Ishikawa (cell line): ENCODE results near the gene AHCYL1.

ENCODE experiments used
- CEBPB ChIP-seq: IDR thresholded peaks from 2 replicates; pipeline ENCODE4 v1.6.1; 2012
- CREB1 ChIP-seq: IDR thresholded peaks from 2 replicates; pipeline ENCODE4 v1.6.1; 2012; ENCODE audit warnings: low read depth
- EGR1 ChIP-seq: IDR thresholded peaks from 2 replicates; pipeline ENCODE4 v1.6.1; 2012
- EP300 ChIP-seq: IDR thresholded peaks from 2 replicates; pipeline ENCODE4 v1.6.1; 2012; ENCODE audit warnings: borderline replicate concordance
- FOXM1 ChIP-seq: IDR thresholded peaks from 2 replicates; pipeline ENCODE4 v1.6.1; 2012; ENCODE audit warnings: low read depth, borderline replicate concordance
- MAX ChIP-seq: IDR thresholded peaks from 2 replicates; pipeline ENCODE4 v1.6.1; 2012
- NFIC ChIP-seq: IDR thresholded peaks from 2 replicates; pipeline ENCODE4 v1.6.1; 2012
- RAD21 ChIP-seq: IDR thresholded peaks from 2 replicates; pipeline ENCODE4 v1.6.1; 2012; ENCODE audit warnings: low read depth
- REST ChIP-seq: IDR thresholded peaks from 2 replicates; pipeline ENCODE4 v1.6.1; 2012; ENCODE audit warnings: low read depth, mild to moderate bottlenecking
- TAF1 ChIP-seq: IDR thresholded peaks from 2 replicates; pipeline ENCODE4 v1.6.1; 2012; ENCODE audit warnings: low read depth, mild to moderate bottlenecking
- TCF12 ChIP-seq: IDR thresholded peaks from 2 replicates; pipeline ENCODE4 v1.6.1; 2012; ENCODE audit warnings: low read depth
- TEAD4 ChIP-seq: IDR thresholded peaks from 2 replicates; pipeline ENCODE4 v1.6.1; 2012
- USF1 ChIP-seq: IDR thresholded peaks from 2 replicates; pipeline ENCODE4 v1.6.1; 2012
- YY1 ChIP-seq: IDR thresholded peaks from 2 replicates; pipeline ENCODE4 v1.6.1; 2012; ENCODE audit warnings: low read depth
- ZBTB7A ChIP-seq: IDR thresholded peaks from 2 replicates; pipeline ENCODE4 v1.6.1; 2012; ENCODE audit warnings: low read depth

Gene AHCYL1

GRCh38 chr1:110039641-110040040 is 55.1 kb downstream of the AHCYL1 start:
- TF ChIP-seq YY1: no peak
- TF ChIP-seq CREB1: no peak
- no peak for TF ChIP-seq CEBPB
- no peak for TF ChIP-seq USF1
- no peak for TF ChIP-seq EP300
- no peak for TF ChIP-seq REST
- no peak for TF ChIP-seq RAD21
- no peak for TF ChIP-seq MAX
- TF ChIP-seq FOXM1: no peak
- TF ChIP-seq EGR1: no peak
- TF ChIP-seq TCF12: no peak
- no peak for TF ChIP-seq TAF1
- TF ChIP-seq ZBTB7A: no peak
- no peak for TF ChIP-seq NFIC
- TF ChIP-seq TEAD4: no peak

- TF ChIP-seq EGR1 (no peak), FOXM1 (no peak), TAF1 (no peak), TEAD4 (no peak), MAX (no peak)
Measured at GRCh38 chr1:110040548-110040947, 56.0 kb downstream of the AHCYL1 start.

GRCh38 chr1:110043016-110043415 is 58.5 kb downstream of the AHCYL1 start:
- no peak for TF ChIP-seq TEAD4
- no peak for TF ChIP-seq CEBPB
- no peak for TF ChIP-seq CREB1
- no peak for TF ChIP-seq NFIC
- no peak for TF ChIP-seq MAX
- no peak for TF ChIP-seq TAF1
- no peak for TF ChIP-seq YY1
- no peak for TF ChIP-seq RAD21
- TF ChIP-seq TCF12: no peak
- TF ChIP-seq EGR1: no peak
- TF ChIP-seq USF1: no peak

GRCh38 chr1:110047463-110047862 is 62.9 kb downstream of the AHCYL1 start:
- TF ChIP-seq USF1 (no peak), TEAD4 (no peak), TAF1 (no peak), MAX (no peak), CEBPB (no peak), NFIC (no peak), FOXM1 (no peak), YY1 (no peak), REST (no peak)

- TF ChIP-seq ZBTB7A (no peak), CEBPB (no peak), REST (no peak), NFIC (no peak), MAX (no peak), RAD21 (no peak), YY1 (no peak), TCF12 (no peak), TAF1 (no peak), EGR1 (no peak), USF1 (no peak), FOXM1 (no peak), TEAD4 (no peak), EP300 (no peak), CREB1 (no peak)
Measured at GRCh38 chr1:110048240-110048639, 63.7 kb downstream of the AHCYL1 start.
